ENCODE measurements around the gene PUM1. TPM values are rescaled to one million over a fixed set of nuclear protein-coding genes. Genes with fewer than 3 reads are reported as not detected.

PUM1 gene
- total and polyA plus RNA-seq, 10 of the 15 experiments (the other 5 are each of a cell fraction or from before 2014, with no cell fraction given): 21.4 to 75.3 (median 42.4) TPM

GRCh38 chr1:30900486-30900885, 165.0 kb downstream of the PUM1 start (continued):
- TF ChIP-seq ZNF592 (IDR thresholded peaks at IDR 0.05) (no peak), BHLHE40 (IDR thresholded peaks at IDR 0.05; ENCODE audit: borderline replicate concordance in 1 of 2, low read depth in 2 of 2, low read length in 1 of 2) (no peak)

DNA sequence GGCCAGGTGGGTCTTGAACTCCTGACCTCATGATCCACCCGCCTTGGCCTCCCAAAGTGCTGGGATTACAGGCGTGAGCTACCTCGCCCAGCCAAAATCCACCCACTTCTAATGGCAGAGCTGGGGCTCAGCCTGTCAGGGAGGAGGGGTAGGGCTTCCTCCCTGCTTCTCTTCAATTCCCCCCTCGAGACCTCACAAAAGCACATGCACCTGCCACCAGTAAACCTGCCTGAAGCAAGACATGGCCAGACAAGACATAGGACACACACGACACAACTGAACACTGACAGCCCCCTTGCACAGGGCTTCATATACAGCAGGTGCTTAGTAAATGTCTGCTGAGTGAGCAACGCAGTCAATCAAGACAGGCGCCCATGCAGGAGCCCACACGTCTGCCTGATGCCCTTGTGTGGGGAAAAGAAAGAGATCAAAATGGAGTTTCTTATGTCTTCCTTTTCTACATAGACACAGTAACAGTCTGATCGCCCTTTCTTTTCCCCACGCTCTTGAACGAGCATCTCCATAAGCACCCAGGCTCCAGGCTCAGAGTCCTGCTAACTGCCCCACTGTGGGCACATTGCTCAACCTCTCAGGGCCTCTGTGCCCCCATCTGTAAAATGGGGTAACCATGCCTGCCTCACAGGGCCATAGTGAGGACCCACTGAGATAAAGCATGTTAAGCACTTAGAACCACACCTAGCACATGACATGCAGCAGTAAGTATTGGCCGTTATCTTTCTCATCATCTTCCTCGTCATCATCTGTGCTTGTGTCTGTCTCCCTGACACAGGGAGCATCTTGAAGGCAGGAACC, 165.7 kb downstream of the PUM1 start:
- in situ Hi-C loops (cut with MboI): no loop called here

More for the DNA sequence above, 165.7 kb downstream of the PUM1 start:
- no peak for FAIRE-seq
- WGBS (ENCODE audit: insufficient coverage, insufficient replicate concordance, low lambda C conversion rate, missing lambda C conversion rate): 36% methylated on average over 11 of the region's 13 CpGs
- Histone ChIP-seq H3K27ac (ENCODE audit: control insufficient read depth, insufficient read depth) (no peak overlapping the region), H3K4me1 (ENCODE audit: control insufficient read depth, insufficient read depth, low read length) (no peaks in the 10 kb centered on the region), H3K9me3 (replicated peaks; ENCODE audit: control insufficient read depth, insufficient read depth, low read length) (no peaks in the 10 kb centered on the region), H3K9ac (ENCODE audit: control insufficient read depth, insufficient read depth, low read length) (no peak overlapping the region), H3K79me2 (ENCODE audit: control insufficient read depth, insufficient read depth, low read length) (no peaks in the 10 kb centered on the region), H3K36me3 (ENCODE audit: control insufficient read depth in 2 of 2, insufficient read depth in 2 of 2, low read length in 1 of 2) (no peaks in the 10 kb centered on the region), H3K4me3 (no peak overlapping the region), H3K27me3 (replicated peaks in 1 of 2; ENCODE audit: control insufficient read depth in 2 of 2, insufficient read depth in 2 of 2, low read length in 1 of 2) (no peaks in the 10 kb centered on the region; a peak in 3 of 4 replicates), H2AFZ (ENCODE audit: control insufficient read depth, low read depth, low read length) (no peak overlapping the region), H4K20me1 (ENCODE audit: control insufficient read depth, insufficient read depth) (no peaks in the 10 kb centered on the region), H3K4me2 (ENCODE audit: control insufficient read depth, insufficient read depth) (no peak overlapping the region)
- BruUV-seq (replicated peaks): no TSS peak
- SMC1A ChIA-PET (ENCODE audit: uncharacterized antibody, unreplicated experiment): interaction anchor here (1.2 kb wide), 1 partner anchor 99 kb away, joined by 4 read pairs; no protein-coding TSS in a partner anchor
- no peak for DNase-seq (ENCODE audit: low read depth, low spot score)
- ATAC-seq: no peak
- intact Hi-C loops (cut with micrococcal nuclease; ENCODE audit: unreplicated experiment): no loop called here
- RAD21 ChIA-PET (ENCODE audit: unreplicated experiment): no interaction called here
- TF ChIP-seq IKZF2 (IDR thresholded peaks at IDR 0.05) (no peak), HDAC2 (IDR thresholded peaks at IDR 0.05) (no peak), RFX5 (IDR thresholded peaks at IDR 0.05; ENCODE audit: low read depth, low read length) (no peak)
- TF ChIP-seq, protein P1, sequence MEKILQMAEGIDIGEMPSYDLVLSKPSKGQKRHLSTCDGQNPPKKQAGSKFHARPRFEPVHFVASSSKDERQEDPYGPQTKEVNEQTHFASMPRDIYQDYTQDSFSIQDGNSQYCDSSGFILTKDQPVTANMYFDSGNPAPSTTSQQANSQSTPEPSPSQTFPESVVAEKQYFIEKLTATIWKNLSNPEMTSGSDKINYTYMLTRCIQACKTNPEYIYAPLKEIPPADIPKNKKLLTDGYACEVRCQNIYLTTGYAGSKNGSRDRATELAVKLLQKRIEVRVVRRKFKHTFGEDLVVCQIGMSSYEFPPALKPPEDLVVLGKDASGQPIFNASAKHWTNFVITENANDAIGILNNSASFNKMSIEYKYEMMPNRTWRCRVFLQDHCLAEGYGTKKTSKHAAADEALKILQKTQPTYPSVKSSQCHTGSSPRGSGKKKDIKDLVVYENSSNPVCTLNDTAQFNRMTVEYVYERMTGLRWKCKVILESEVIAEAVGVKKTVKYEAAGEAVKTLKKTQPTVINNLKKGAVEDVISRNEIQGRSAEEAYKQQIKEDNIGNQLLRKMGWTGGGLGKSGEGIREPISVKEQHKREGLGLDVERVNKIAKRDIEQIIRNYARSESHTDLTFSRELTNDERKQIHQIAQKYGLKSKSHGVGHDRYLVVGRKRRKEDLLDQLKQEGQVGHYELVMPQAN (conservative IDR thresholded peaks at IDR 0.05): no peak
- CTCF ChIA-PET: interaction anchor here (0.9 kb wide), 1 partner anchor 121 kb away, joined by 3 read pairs; no protein-coding TSS in a partner anchor
- POLR2A ChIA-PET: no interaction called here

Measured in GM12878 (cell line).